ENCODE data around the gene KPTN.
A peak's percentile ranks its signal among the peaks of the same experiment; 100 is the strongest.

The KPTN gene

DNA sequence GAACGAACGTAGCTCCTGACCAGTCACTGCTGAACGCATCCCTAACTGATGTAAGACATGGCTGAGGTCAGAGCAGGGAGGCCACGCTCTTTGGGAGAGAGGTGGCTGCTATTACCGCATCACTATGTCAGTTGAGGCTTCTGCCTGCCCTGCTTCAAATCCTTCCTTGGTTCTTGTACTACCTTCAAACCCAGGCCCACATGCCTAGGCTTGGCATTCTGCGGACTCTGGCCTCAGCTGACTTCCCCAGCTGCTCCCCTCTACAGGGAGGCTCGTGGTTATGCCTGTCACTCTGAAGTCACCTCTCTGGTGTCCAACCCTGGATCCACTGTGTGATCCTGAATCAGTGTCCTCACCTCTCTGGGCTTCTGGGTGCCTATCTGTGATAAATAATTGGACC is 49.9 kb downstream of the KPTN start:
- no peak for DNase-seq (ENCODE audit: low spot score)

GRCh38 chr19:47433121-47433520 is 50.9 kb downstream of the KPTN start:
- no peak for DNase-seq (ENCODE audit: low spot score)

- DNase-seq (ENCODE audit: low spot score) = no peak
Observed at GRCh38 chr19:47432499-47432898, 51.5 kb downstream of the KPTN start.

- DNase-seq (ENCODE audit: low spot score) = no peak
Observed at GRCh38 chr19:47432091-47432490, 51.9 kb downstream of the KPTN start.

DNA sequence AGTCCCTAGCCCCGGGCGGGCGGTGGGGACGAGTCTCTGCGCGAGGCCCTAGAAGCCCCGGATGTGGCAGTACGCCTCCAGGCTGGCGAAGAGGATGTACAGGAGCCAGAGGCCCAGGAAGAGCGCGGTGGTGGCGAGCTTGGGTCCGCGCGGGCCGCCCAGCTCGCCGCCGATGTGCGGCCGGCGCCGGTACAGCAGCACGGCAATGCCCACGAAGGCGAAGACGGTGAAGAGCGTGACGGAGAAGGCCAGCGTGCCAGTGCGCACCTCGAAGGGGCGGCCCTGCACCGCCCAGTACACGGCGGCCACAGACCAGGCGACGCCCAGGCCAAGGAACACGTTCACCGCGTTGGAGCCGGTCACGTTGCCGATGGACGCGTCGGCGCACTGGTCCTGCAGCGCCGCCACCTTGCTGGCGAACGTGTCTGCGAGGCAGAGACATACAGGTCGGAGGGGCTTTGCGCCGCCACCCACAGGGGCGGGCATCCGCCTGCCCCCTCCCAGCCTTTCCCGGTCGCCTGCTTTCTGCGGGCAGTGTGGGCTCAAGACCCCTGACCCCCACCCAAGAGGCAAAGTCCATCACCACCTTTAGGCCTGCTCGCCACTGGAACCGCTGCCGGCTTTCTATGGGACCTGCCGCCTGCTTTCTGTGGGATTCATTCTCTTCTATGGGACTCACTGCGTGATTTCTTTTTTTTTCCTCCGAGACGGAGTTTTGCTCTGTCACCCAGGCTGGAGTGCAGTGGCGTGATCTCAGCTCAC is 53.8 kb downstream of the KPTN start:
- no peak for DNase-seq (ENCODE audit: low spot score)

DNA sequence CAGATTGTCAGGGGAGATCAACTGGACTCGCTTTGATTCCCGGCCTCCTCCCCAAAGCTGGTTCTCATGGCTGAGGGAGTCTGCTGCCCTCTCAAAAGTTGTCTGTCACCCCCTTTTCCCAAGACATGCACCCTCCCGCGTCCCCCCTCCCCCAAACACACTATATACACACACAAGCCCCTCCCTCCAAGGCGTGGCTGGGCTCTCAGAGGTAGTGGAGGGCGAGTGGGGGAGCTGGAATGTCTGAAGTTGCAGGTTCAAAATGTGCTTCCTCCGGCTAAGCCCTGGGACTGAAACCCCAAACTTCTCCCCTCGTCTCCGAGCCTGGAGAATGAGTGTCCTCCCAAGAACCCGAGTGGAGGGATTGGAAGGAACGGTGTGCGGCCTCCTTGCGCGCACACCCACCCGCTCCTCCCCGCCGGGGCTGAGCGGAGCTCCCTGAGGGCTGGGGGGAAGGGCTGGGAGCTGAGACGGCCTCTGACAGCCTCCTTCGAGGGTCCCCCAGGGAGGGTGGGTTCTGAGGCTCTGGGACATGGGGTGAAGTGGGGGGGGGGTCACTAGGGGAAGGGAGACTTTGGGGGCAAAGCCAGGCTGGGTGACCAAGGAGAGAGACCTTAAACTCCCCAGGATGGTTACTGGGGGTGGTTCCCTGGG is 54.8 kb downstream of the KPTN start:
- no peak for DNase-seq (ENCODE audit: low spot score)

DNA sequence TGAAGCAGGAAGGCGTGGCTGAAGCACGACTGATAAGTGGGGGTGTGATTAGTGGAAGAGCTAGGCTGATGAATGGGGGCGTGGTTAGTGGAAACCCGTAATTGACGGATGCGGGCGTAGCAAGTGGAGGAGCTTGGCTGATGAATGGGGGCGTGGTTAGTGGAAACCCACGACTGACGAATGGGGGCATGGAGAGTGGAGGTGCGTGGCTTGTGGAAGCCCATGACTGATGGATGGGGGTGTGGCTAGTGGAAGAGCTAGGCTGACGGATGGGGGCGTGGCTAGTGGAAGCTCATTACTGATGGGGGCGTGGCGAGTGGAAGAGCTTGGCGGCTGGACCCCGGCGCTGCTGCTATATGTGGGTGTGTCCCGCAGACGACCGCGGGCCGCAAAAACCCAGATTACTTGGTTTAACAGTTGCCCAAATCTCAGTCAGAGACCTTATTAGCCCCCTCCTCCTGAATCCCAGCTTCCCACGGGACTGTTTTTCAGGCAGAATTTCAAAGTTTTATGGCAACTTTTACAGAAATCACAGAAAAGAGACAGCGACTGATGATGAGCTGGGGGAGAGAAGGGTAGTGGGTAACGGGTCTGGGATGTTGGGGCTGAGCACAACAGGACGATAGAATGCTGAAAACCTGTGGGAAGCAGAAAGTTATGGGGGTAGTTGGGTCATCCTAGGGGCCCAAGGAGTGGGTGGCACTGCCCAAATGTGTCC is 55.7 kb downstream of the KPTN start:
- peak; percentile 98 for DNase-seq (ENCODE audit: low spot score)

GRCh38 chr19:47427241-47428176 is 56.5 kb downstream of the KPTN start:
- peak; percentile 58 for DNase-seq (ENCODE audit: low spot score)
